Endodermal cell (in vitro differentiated cells): ENCODE measurements around the gene USP30. TPM values are rescaled to one million over a fixed set of nuclear protein-coding genes. Genes with fewer than 3 reads are reported as not detected.

Experiments used
- DNase-seq: peaks from one replicate; pipeline ENCODE4 v3.0.0-alpha.2; 2017
- H3K27ac ChIP-seq: 2 replicates; pipeline ENCODE4 v1.5.1; 2013; ENCODE audit warnings: mild to moderate bottlenecking, low read depth, low read length, moderate library complexity
- H3K27me3 ChIP-seq: 2 replicates; pipeline ENCODE4 v1.6.1; 2013; ENCODE audit warnings: mild to moderate bottlenecking, low read length, moderate library complexity; ENCODE audit not compliant: insufficient read depth, control insufficient read depth, poor library complexity, severe bottlenecking
- H3K36me3 ChIP-seq: 2 replicates; pipeline ENCODE4 v1.7.0; 2013; ENCODE audit warnings: mild to moderate bottlenecking, low read length, moderate library complexity; ENCODE audit not compliant: control insufficient read depth, insufficient read depth
- H3K4me1 ChIP-seq: one replicate; pipeline ENCODE4 v1.7.0; 2013; ENCODE audit warnings: low read length; ENCODE audit not compliant: control insufficient read depth, insufficient read depth
- H3K4me3 ChIP-seq: 2 replicates; pipeline ENCODE4 v1.5.1; 2013; ENCODE audit warnings: mild to moderate bottlenecking, low read length, moderate library complexity
- H3K9ac ChIP-seq: 2 replicates; pipeline ENCODE4 v1.6.1; 2013; ENCODE audit warnings: mild to moderate bottlenecking, low read length, moderate library complexity; ENCODE audit not compliant: poor library complexity, severe bottlenecking; ENCODE audit errors: extremely low read depth
- H3K9me3 ChIP-seq: 2 replicates; pipeline ENCODE4 v1.6.1; 2013; ENCODE audit warnings: mild to moderate bottlenecking, low read length, moderate library complexity; ENCODE audit not compliant: control insufficient read depth
- H3K27ac Mint-ChIP-seq: 2 replicates; pipeline ENCODE4 v1.8.0; 2020; ENCODE audit warnings: mixed read lengths
- H3K27me3 Mint-ChIP-seq: 2 replicates; pipeline ENCODE4 v1.8.0; 2021; ENCODE audit warnings: mild to moderate bottlenecking, mixed read lengths; ENCODE audit not compliant: insufficient read depth
- H3K36me3 Mint-ChIP-seq: 2 replicates; pipeline ENCODE4 v1.8.0; 2020; ENCODE audit warnings: low read depth, mixed read lengths
- H3K4me1 Mint-ChIP-seq: 2 replicates; pipeline ENCODE4 v1.8.0; 2020; ENCODE audit warnings: mixed read lengths
- H3K4me3 Mint-ChIP-seq: 2 replicates; pipeline ENCODE4 v1.8.0; 2020; ENCODE audit warnings: mild to moderate bottlenecking, moderate library complexity, mixed read lengths
- H3K9me3 Mint-ChIP-seq: 2 replicates; pipeline ENCODE4 v1.8.0; 2020; ENCODE audit warnings: mild to moderate bottlenecking, mixed read lengths
- CTCF ChIP-seq: fragments of 200-600 bp; sonication (generic); conservative IDR thresholded peaks from 2 replicates; pipeline ENCODE4 v1.5.0; 2021; ENCODE audit warnings: antibody characterized with exemption, mild to moderate bottlenecking
- WGBS, 2 experiments: methylation state at CpG; one replicate each; pipeline versions ENCODE4 v1.1.5 to v1.1.7; 2013; ENCODE audit warnings: missing lambda C conversion rate in 2 of 2, mixed read lengths in 1 of 2; ENCODE audit not compliant: insufficient coverage in 1 of 2, insufficient read length in 1 of 2; 5-methylcytosine and 5-hydroxymethylcytosine counted together
- total RNA-seq, 2 donors: library from RNA; stranded (reverse); fragmentation: NEBNext Ultra II Directional in 1 of 2; extraction: Animal tissue kit (Norgen Biotek cat#: 25700) in 1 of 2; gene quantifications; 2 replicates in 1 of 2; 3 replicates in 1 of 2; pipeline ENCODE4 v1.2.1, GENCODE V29; 2021

Gene USP30
- total RNA-seq, 2 donors from 2014 or later = 6.3 to 10.8 TPM

DNA sequence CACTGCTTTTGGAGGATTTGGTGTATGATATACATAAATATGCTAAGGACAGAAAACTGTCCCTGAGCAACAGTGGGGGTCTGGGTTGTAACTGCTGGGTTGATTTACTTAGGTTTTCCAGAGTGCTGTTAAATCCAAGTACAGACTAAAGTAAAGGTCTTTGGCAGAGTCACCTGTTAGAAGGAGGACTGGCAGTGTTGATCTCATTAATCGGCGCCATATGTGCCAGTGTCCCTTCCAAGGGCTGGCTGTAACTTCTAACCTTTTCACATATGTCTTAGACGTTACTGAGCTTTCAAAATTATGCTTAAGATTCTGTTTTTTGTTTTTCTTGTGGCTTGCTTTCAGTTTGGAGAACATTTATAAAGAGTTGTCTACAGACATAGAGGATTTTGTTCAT, 50.1 kb downstream of the USP30 start:
- H3K4me1 Mint-ChIP-seq = peaks cover 9% of the 10 kb centered on the region
- peaks cover 4% of the 10 kb centered on the region for H3K4me1 ChIP-seq
- no peaks in the 10 kb centered on the region for H3K27me3 Mint-ChIP-seq
- TF ChIP-seq CTCF = no peak
- no peak overlapping the region for H3K27ac Mint-ChIP-seq
- H3K27me3 ChIP-seq = no peaks in the 10 kb centered on the region
- no peak overlapping the region for H3K4me3 ChIP-seq
- H3K36me3 Mint-ChIP-seq = peaks cover 64% of the 10 kb centered on the region
- 84 to 100% methylated on average over 2 to 3 of the region's 3 CpGs for WGBS, 2 experiments
- H3K27ac ChIP-seq = no peak overlapping the region
- no peaks in the 10 kb centered on the region for H3K9me3 ChIP-seq
- no peaks in the 10 kb centered on the region for H3K9me3 Mint-ChIP-seq
- peaks cover 76% of the 10 kb centered on the region for H3K36me3 ChIP-seq
- H3K9ac ChIP-seq = no peak overlapping the region
- DNase-seq = no peak
- no peak overlapping the region for H3K4me3 Mint-ChIP-seq

DNA sequence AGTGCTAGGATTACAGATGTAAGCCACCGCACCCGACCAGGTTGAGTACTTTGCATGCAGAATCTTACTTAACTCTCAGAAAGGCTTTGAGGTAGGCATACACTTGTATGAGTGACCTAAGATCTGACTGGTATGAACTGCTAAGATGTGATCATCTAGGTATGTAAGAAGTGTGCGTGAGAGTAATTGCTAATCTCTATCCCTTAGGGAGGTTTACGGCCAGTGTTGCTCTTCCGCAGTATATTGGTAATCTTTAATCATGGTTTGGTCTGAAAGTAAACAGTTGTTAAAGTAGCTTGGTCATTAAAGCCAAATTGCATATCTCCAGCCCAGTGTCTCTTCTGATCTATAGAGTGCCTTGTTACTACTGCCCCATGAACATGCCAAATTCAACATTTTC, 52.8 kb downstream of the USP30 start:
- H3K4me1 Mint-ChIP-seq = peaks cover under 1% of the 10 kb centered on the region
- H3K36me3 ChIP-seq = peaks cover 81% of the 10 kb centered on the region
- WGBS, 2 experiments = 94 to 96% methylated on average over 5 of the region's 5 CpGs
- no peaks in the 10 kb centered on the region for H3K9me3 ChIP-seq
- no peaks in the 10 kb centered on the region for H3K9me3 Mint-ChIP-seq
- no peak overlapping the region for H3K27ac Mint-ChIP-seq
- no peak overlapping the region for H3K9ac ChIP-seq
- H3K4me3 Mint-ChIP-seq = no peak overlapping the region
- no peaks in the 10 kb centered on the region for H3K27me3 ChIP-seq
- TF ChIP-seq CTCF = no peak
- H3K4me1 ChIP-seq = no peaks in the 10 kb centered on the region
- H3K36me3 Mint-ChIP-seq = peaks cover 71% of the 10 kb centered on the region
- no peaks in the 10 kb centered on the region for H3K27me3 Mint-ChIP-seq
- no peak for DNase-seq
- H3K27ac ChIP-seq = no peak overlapping the region
- H3K4me3 ChIP-seq = no peak overlapping the region

DNA sequence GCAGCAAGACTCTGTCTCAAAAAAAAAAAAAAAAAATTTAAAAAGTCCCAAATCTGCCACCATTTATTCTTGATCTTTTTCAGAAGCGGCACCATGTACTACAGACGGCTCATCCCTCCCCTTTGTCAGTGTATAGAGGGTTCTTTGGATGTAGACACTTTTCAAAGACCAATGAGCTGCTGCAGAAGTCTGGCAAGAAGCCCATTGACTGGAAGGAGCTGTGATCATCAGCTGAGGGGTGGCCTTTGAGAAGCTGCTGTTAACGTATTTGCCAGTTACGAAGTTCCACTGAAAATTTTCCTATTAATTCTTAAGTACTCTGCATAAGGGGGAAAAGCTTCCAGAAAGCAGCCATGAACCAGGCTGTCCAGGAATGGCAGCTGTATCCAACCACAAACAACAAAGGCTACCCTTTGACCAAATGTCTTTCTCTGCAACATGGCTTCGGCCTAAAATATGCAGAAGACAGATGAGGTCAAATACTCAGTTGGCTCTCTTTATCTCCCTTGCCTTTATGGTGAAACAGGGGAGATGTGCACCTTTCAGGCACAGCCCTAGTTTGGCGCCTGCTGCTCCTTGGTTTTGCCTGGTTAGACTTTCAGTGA, 57.5 kb downstream of the USP30 start:
- H3K9me3 Mint-ChIP-seq = no peaks in the 10 kb centered on the region
- H3K27ac Mint-ChIP-seq = peak overlapping the region; percentile 46
- no peak for TF ChIP-seq CTCF
- no peak overlapping the region for H3K9ac ChIP-seq
- peak overlapping the region; percentile 8 for H3K27ac ChIP-seq
- no peak overlapping the region for H3K4me3 ChIP-seq
- no peaks in the 10 kb centered on the region for H3K4me1 ChIP-seq
- 95 to 100% methylated on average over 5 to 6 of the region's 6 CpGs for WGBS, 2 experiments
- no peak for DNase-seq
- H3K36me3 ChIP-seq = peaks cover 43% of the 10 kb centered on the region
- no peak overlapping the region for H3K4me3 Mint-ChIP-seq
- no peaks in the 10 kb centered on the region for H3K27me3 Mint-ChIP-seq
- H3K4me1 Mint-ChIP-seq = peaks cover 6% of the 10 kb centered on the region
- H3K36me3 Mint-ChIP-seq = peaks cover 44% of the 10 kb centered on the region
- H3K27me3 ChIP-seq = no peaks in the 10 kb centered on the region
- no peaks in the 10 kb centered on the region for H3K9me3 ChIP-seq
